Karpas-422 (cell line): ENCODE measurements around the gene TBC1D20. TPM values are rescaled to one million over a fixed set of nuclear protein-coding genes. Genes with fewer than 3 reads are reported as not detected.
A peak's percentile ranks its signal among the peaks of the same experiment; 100 is the strongest.

Experiments
- DNase-seq: peaks from one replicate; pipeline ENCODE4 v3.0.0-alpha.2; 2015
- H2AFZ ChIP-seq: fragments of 200-600 bp; sonication (generic); 2 replicates; pipeline ENCODE4 v1.6.1; 2014; ENCODE audit warnings: antibody characterized with exemption, low read length, mixed read lengths
- H3K27ac ChIP-seq: fragments of 200-600 bp; sonication (generic); 2 replicates; pipeline ENCODE4 v1.5.1; 2014; ENCODE audit warnings: mild to moderate bottlenecking, low read length, moderate library complexity
- H3K27me3 ChIP-seq: fragments of 200-600 bp; sonication (generic); 2 replicates; pipeline ENCODE4 v1.6.1; 2014; ENCODE audit warnings: low read length, mixed read lengths
- H3K36me3 ChIP-seq: fragments of 200-600 bp; sonication (generic); 2 replicates; pipeline ENCODE4 v1.6.1; 2014; ENCODE audit warnings: low read length, mixed read lengths; ENCODE audit not compliant: insufficient read depth
- H3K4me1 ChIP-seq: fragments of 200-600 bp; sonication (generic); 2 replicates; pipeline ENCODE4 v1.6.1; 2014; ENCODE audit warnings: mild to moderate bottlenecking, low read length, mixed read lengths
- H3K4me2 ChIP-seq: fragments of 200-600 bp; sonication (generic); 2 replicates; pipeline ENCODE4 v1.6.1; 2014; ENCODE audit warnings: low read length, low read depth, mild to moderate bottlenecking; ENCODE audit not compliant: poor library complexity, severe bottlenecking
- H3K4me3 ChIP-seq: fragments of 200-600 bp; sonication (generic); 2 replicates; pipeline ENCODE4 v1.5.1; 2014; ENCODE audit warnings: mild to moderate bottlenecking, antibody characterized with exemption, low read length, mixed read lengths
- H3K79me2 ChIP-seq: fragments of 200-600 bp; sonication (generic); 2 replicates; pipeline ENCODE4 v1.6.1; 2014; ENCODE audit warnings: mild to moderate bottlenecking, low read length, mixed read lengths
- H3K9ac ChIP-seq: fragments of 200-600 bp; sonication (generic); 2 replicates; pipeline ENCODE4 v1.6.0; 2014; ENCODE audit warnings: low read length
- H3K9me2 ChIP-seq: fragments of 200-600 bp; sonication (generic), shearing (Covaris generic); replicated peaks from 2 replicates; pipeline ENCODE4 v1.6.0; 2014; ENCODE audit warnings: mild to moderate bottlenecking, low read length, moderate library complexity; ENCODE audit not compliant: insufficient read depth
- H3K9me3 ChIP-seq: fragments of 300-700, 200-600 bp; sonication (generic); 2 replicates; pipeline ENCODE4 v1.6.1; 2014; ENCODE audit warnings: low read length, mixed read lengths
- H4K20me1 ChIP-seq: fragments of 200-600 bp; sonication (generic); 2 replicates; pipeline ENCODE4 v1.6.1; 2014; ENCODE audit warnings: mild to moderate bottlenecking, antibody characterized with exemption, low read length, low read depth; ENCODE audit not compliant: insufficient read depth
- total RNA-seq: library from RNA; depleted of rRNA; stranded (reverse); fragments of >200 nt; shearing (Covaris generic); gene quantifications from 2 replicates; pipeline ENCODE4 v1.2.3, GENCODE V29; 2014; ENCODE audit warnings: low replicate concordance

The TBC1D20 gene
- total RNA-seq, 1 experiment from 2014 or later, result 26.1 TPM

- no peak overlapping the region for H3K27ac ChIP-seq
- H3K9me3 ChIP-seq, result no peaks in the 10 kb centered on the region
- H3K4me3 ChIP-seq, result no peak overlapping the region
- no peaks in the 10 kb centered on the region for H3K27me3 ChIP-seq
- no peak overlapping the region for H2AFZ ChIP-seq
- peaks cover 22% of the 10 kb centered on the region for H3K36me3 ChIP-seq
- peaks cover under 1% of the 10 kb centered on the region for H4K20me1 ChIP-seq
- no peak overlapping the region for H3K4me2 ChIP-seq
- no peaks in the 10 kb centered on the region for H3K9me2 ChIP-seq
- H3K4me1 ChIP-seq, result peaks cover 15% of the 10 kb centered on the region
- H3K79me2 ChIP-seq, result peaks cover 41% of the 10 kb centered on the region
- no peak for DNase-seq
- no peak overlapping the region for H3K9ac ChIP-seq
These were observed 46.5 kb downstream of the TBC1D20 start for GRCh38 chr20:415820-416322.

GRCh38 chr20:414161-414560, 48.2 kb downstream of the TBC1D20 start:
- Histone ChIP-seq H3K27ac (0 out of 2 replicates have a peak overlapping the region, but pooled peaks have one; percentile 3), H4K20me1 (no peaks in the 10 kb centered on the region), H3K9ac (no peak overlapping the region), H3K4me1 (peaks cover 21% of the 10 kb centered on the region), H3K9me2 (no peaks in the 10 kb centered on the region), H3K79me2 (peaks cover 58% of the 10 kb centered on the region), H3K27me3 (no peaks in the 10 kb centered on the region), H3K9me3 (no peaks in the 10 kb centered on the region), H3K36me3 (peaks cover 37% of the 10 kb centered on the region), H3K4me3 (no peak overlapping the region), H2AFZ (no peak overlapping the region), H3K4me2 (no peak overlapping the region)
- DNase-seq, result no peak

GRCh38 chr20:412081-412480, 50.3 kb downstream of the TBC1D20 start:
- Histone ChIP-seq H3K9me2 (no peaks in the 10 kb centered on the region), H2AFZ (no peak overlapping the region), H3K27me3 (no peaks in the 10 kb centered on the region), H3K36me3 (peaks cover 37% of the 10 kb centered on the region), H3K4me2 (no peak overlapping the region), H3K27ac (no peak overlapping the region), H4K20me1 (no peaks in the 10 kb centered on the region), H3K9ac (no peak overlapping the region), H3K4me1 (peaks cover 27% of the 10 kb centered on the region), H3K9me3 (no peaks in the 10 kb centered on the region), H3K4me3 (no peak overlapping the region), H3K79me2 (peaks cover 68% of the 10 kb centered on the region)
- no peak for DNase-seq

- H3K4me1 ChIP-seq, result peaks cover 33% of the 10 kb centered on the region
- peak overlapping the region; percentile 97 for H3K4me2 ChIP-seq
- H3K36me3 ChIP-seq, result peaks cover 37% of the 10 kb centered on the region
- no peaks in the 10 kb centered on the region for H3K27me3 ChIP-seq
- no peaks in the 10 kb centered on the region for H3K9me2 ChIP-seq
- no peaks in the 10 kb centered on the region for H4K20me1 ChIP-seq
- no peaks in the 10 kb centered on the region for H3K9me3 ChIP-seq
- DNase-seq, result no peak
- peak overlapping the region; percentile 96 for H3K9ac ChIP-seq
- H2AFZ ChIP-seq, result no peak overlapping the region
- H3K4me3 ChIP-seq, result peak overlapping the region; percentile 98
- H3K79me2 ChIP-seq, result peaks cover 62% of the 10 kb centered on the region
- peak overlapping the region; percentile 77 for H3K27ac ChIP-seq
These were observed 52.4 kb downstream of the TBC1D20 start for GRCh38 chr20:409697-410559.

GRCh38 chr20:408843-409696, 53.3 kb downstream of the TBC1D20 start:
- Histone ChIP-seq H3K9me2 (no peaks in the 10 kb centered on the region), H3K9ac (peak overlapping the region; percentile 96), H3K27me3 (no peaks in the 10 kb centered on the region), H3K4me3 (peak overlapping the region; percentile 98), H3K79me2 (peaks cover 57% of the 10 kb centered on the region), H4K20me1 (no peaks in the 10 kb centered on the region), H3K27ac (peak overlapping the region; percentile 77), H3K9me3 (no peaks in the 10 kb centered on the region), H2AFZ (no peak overlapping the region), H3K4me1 (peaks cover 31% of the 10 kb centered on the region), H3K4me2 (peak overlapping the region; percentile 97), H3K36me3 (peaks cover 37% of the 10 kb centered on the region)
- DNase-seq, result peak; percentile 75

GRCh38 chr20:407953-408842, 54.1 kb downstream of the TBC1D20 start, which contains the start of gene RBCK1:
Gene RBCK1 (plus strand): TSS chr20:408299. CDS start chr20:408758, 459 bp downstream.
- peak within 1 kb of the TSS; percentile 96 for H3K9ac ChIP-seq

GRCh38 chr20:407133-407952, 55.0 kb downstream of the TBC1D20 start:
- Histone ChIP-seq H3K4me1 (peaks cover 20% of the 10 kb centered on the region), H4K20me1 (no peaks in the 10 kb centered on the region), H3K27ac (peak overlapping the region; percentile 45), H2AFZ (peak overlapping the region; percentile 59), H3K36me3 (peaks cover 28% of the 10 kb centered on the region), H3K4me2 (peak overlapping the region; percentile 92), H3K4me3 (peak overlapping the region; percentile 66), H3K79me2 (peaks cover 40% of the 10 kb centered on the region), H3K9me2 (no peaks in the 10 kb centered on the region), H3K27me3 (no peaks in the 10 kb centered on the region), H3K9me3 (no peaks in the 10 kb centered on the region), H3K9ac (peak overlapping the region; percentile 79)
- DNase-seq, result peak; percentile 90

More at GRCh38 chr20:407953-408842, 54.1 kb downstream of the TBC1D20 start, which contains the start of gene RBCK1:
- peak within 1 kb of the TSS; percentile 59 for H2AFZ ChIP-seq
- H3K36me3 ChIP-seq, result peaks cover 37% of the 10 kb centered on the region
- peak; percentile 95 for DNase-seq
- H3K27ac ChIP-seq, result peak within 1 kb of the TSS; percentile 77
- peak within 1 kb of the TSS; percentile 97 for H3K4me2 ChIP-seq
- H3K9me3 ChIP-seq, result no peaks in the 10 kb centered on the region
- H3K4me3 ChIP-seq, result peak within 1 kb of the TSS; percentile 98
- H4K20me1 ChIP-seq, result no peaks in the 10 kb centered on the region
- H3K4me1 ChIP-seq, result peaks cover 22% of the 10 kb centered on the region
- no peaks in the 10 kb centered on the region for H3K9me2 ChIP-seq
- peaks cover 48% of the 10 kb centered on the region for H3K79me2 ChIP-seq
- H3K27me3 ChIP-seq, result no peaks in the 10 kb centered on the region
